Mesothelial cell of epicardium (in vitro differentiated cells): Measurements from ENCODE around the gene RIMBP2. TPM values are rescaled to one million over a fixed set of nuclear protein-coding genes. Genes with fewer than 3 reads are reported as not detected.
A peak's percentile ranks its signal among the peaks of the same experiment; 100 is the strongest.

Experiments used
- DNase-seq, 2 experiments: peaks; one replicate each; pipeline ENCODE4 v3.0.0; 2021; ENCODE audit warnings: low spot score in 2 of 2; ENCODE audit not compliant: unreplicated experiment in 2 of 2
- H3K27ac Mint-ChIP-seq: 2 replicates; pipeline ENCODE4 v1.8.0; 2021; ENCODE audit warnings: mixed read lengths
- H3K27me3 Mint-ChIP-seq: 2 replicates; pipeline ENCODE4 v1.8.0; 2021; ENCODE audit warnings: low read depth, mixed read lengths
- H3K36me3 Mint-ChIP-seq: 2 replicates; pipeline ENCODE4 v1.8.0; 2021; ENCODE audit warnings: mixed read lengths
- H3K4me1 Mint-ChIP-seq: 2 replicates; pipeline ENCODE4 v1.8.0; 2021; ENCODE audit warnings: mixed read lengths
- H3K4me3 Mint-ChIP-seq: 2 replicates; pipeline ENCODE4 v1.8.0; 2021; ENCODE audit warnings: mild to moderate bottlenecking, moderate library complexity, mixed read lengths
- H3K9me3 Mint-ChIP-seq: 2 replicates; pipeline ENCODE4 v1.8.0; 2021; ENCODE audit warnings: mixed read lengths
- CTCF ChIP-seq: fragments of 200-600 bp; sonication (generic); IDR thresholded peaks from one replicate; pipeline ENCODE4 v1.5.0; 2021; ENCODE audit warnings: antibody characterized with exemption; ENCODE audit not compliant: unreplicated experiment
- total RNA-seq: library from RNA; stranded (reverse); gene quantifications from 3 replicates; pipeline ENCODE4 v1.2.1, GENCODE V29; 2021

RIMBP2 gene
- total RNA-seq, 1 donor from 2014 or later, result 8.6 TPM

DNA sequence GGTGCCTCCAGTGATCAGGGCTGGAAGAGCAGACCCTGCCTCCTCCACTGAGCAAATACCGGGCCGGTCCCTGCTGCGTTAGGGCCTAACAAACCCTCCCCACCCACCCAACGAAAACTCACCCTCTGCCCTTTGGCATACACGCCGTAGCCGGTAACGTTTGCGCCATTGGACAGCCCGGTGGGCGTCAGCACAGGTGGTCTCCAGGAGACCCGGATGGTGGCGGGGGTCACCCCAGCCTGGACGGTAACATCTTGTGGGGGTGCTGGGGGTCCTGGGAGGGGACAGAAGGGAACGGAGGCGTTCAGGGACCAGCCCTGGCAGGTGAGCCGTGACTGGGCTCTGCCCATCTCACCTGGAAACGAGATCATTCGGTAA is 277.9 kb downstream of the RIMBP2 start:
- Mint-ChIP-seq H3K4me3 (no peak overlapping the region), H3K4me1 (no peaks in the 10 kb centered on the region), H3K27me3 (no peaks in the 10 kb centered on the region), H3K36me3 (peaks cover 12% of the 10 kb centered on the region), H3K9me3 (peaks cover 18% of the 10 kb centered on the region), H3K27ac (no peak overlapping the region)
- peak in 1 of 2 experiments; percentile 8 for DNase-seq
- no peak for TF ChIP-seq CTCF

DNA sequence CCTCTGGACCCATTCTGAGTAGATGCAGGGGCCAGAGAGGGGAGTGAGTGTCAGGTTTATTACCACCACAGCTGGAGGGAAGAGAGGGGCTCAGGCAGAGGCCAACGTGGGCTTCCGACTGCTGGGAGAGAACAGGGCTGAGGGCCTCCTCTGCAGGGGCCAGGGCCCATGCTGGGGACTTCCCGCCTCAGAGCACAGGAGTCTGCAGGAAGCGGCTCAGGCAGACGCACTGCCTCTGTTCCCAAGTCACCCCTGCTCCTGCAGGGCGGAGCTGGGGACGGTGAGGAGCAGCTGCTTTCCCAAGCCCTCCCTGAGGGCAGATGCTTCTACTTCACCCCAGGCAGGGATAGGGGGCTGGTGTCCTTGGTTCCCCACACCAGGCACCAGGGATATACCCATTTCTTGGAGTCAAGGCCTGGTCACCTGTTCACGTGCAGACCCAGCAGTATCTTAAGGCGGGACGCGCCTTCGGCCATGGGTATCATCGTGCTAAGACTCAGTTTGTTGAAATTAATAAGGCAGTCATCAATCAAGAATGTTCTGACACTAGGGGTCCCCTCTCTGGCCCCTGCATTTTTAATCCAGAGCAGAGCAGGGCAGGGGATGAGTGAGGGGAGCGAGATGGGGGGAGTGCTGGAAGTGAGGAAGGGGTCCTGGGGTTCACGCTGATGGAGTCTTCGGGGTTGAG is 278.4 kb downstream of the RIMBP2 start:
- Mint-ChIP-seq H3K36me3 (peaks cover 12% of the 10 kb centered on the region), H3K27ac (no peak overlapping the region), H3K4me3 (no peak overlapping the region), H3K4me1 (no peaks in the 10 kb centered on the region), H3K9me3 (peaks cover 18% of the 10 kb centered on the region), H3K27me3 (no peaks in the 10 kb centered on the region)
- TF ChIP-seq CTCF, result no peak
- DNase-seq, result no peak

DNA sequence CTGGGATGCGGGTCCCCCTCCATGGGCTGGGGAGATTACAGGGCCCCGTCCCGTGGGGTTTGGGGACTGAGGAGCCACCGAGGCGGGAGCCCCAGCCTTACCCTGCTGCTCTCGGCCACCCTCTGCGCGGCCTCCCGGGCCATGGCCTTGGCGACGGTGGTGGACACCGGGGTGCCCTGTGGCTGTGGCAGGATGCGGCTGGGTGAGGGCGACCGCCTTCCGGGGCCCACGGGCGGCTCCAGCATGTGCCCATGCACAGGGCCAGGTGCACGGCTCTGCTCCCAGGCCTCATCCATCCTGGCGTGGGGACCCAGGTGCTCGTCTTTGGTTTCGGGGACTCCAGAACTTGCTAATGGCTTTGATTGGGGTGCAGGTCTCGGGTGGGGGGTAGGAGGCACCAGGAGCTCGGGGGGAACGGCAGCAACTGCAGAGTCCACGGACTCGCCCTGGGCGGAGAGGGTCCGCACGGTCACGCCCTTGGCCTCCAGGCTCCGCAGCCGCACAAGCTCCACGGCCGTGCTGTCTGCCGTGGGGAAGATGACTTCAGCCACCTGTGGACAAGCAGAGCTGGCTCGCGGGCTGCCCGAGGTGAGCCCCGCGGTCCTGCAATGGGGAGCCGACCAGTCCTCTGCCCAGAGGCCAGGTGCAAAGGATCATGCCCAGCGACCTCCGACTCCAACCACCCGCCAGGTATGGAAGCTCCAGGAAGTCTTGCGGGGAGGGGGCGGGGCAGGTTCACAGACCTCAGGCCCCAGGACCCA is 279.2 kb downstream of the RIMBP2 start:
- peaks cover 18% of the 10 kb centered on the region for H3K9me3 Mint-ChIP-seq
- no peak for TF ChIP-seq CTCF
- peaks cover 10% of the 10 kb centered on the region for H3K36me3 Mint-ChIP-seq
- DNase-seq, result no peak
- no peak overlapping the region for H3K4me3 Mint-ChIP-seq
- no peaks in the 10 kb centered on the region for H3K4me1 Mint-ChIP-seq
- H3K27me3 Mint-ChIP-seq, result no peaks in the 10 kb centered on the region
- no peak overlapping the region for H3K27ac Mint-ChIP-seq

DNA sequence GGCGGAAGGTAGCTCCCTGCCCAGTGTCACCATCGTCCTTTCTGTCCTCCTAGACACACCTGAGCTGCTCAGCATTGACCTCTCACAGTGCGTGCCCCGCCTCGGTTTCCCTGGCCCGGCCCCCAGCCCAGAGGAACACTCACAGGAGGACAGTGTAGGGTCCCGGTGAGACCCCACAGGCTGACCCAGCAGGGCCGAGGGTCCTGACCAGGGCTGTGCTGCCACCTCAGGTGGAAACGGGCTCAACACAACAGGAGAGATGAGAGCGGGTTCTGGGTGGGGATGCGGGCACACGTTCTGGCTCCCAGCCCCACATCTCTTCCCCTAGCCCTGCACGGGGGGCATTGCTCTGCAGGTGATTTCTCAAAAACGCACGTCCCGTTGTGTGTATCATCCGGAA is 280.3 kb downstream of the RIMBP2 start:
- no peaks in the 10 kb centered on the region for H3K4me1 Mint-ChIP-seq
- H3K36me3 Mint-ChIP-seq, result peaks cover 10% of the 10 kb centered on the region
- peaks cover 18% of the 10 kb centered on the region for H3K9me3 Mint-ChIP-seq
- no peaks in the 10 kb centered on the region for H3K27me3 Mint-ChIP-seq
- H3K27ac Mint-ChIP-seq, result no peak overlapping the region
- no peak for TF ChIP-seq CTCF
- no peak for DNase-seq
- H3K4me3 Mint-ChIP-seq, result no peak overlapping the region

GRCh38 chr12:130435331-130435730 is 280.8 kb downstream of the RIMBP2 start:
- Mint-ChIP-seq H3K27me3 (no peaks in the 10 kb centered on the region), H3K9me3 (peaks cover 13% of the 10 kb centered on the region), H3K36me3 (peaks cover 8% of the 10 kb centered on the region), H3K4me3 (no peak overlapping the region), H3K4me1 (no peaks in the 10 kb centered on the region), H3K27ac (no peak overlapping the region)
- DNase-seq, result no peak
- no peak for TF ChIP-seq CTCF
